Gastroesophageal sphincter (tissue), 4 donors: Measurements from ENCODE around the gene ZBTB7C. TPM values are rescaled to one million over a fixed set of nuclear protein-coding genes. Genes with fewer than 3 reads are reported as not detected.

Experiments used
- ATAC-seq: fragments of 150-250 bp; one replicate; pipeline ENCODE4 v1.9.1; 2016; ENCODE audit warnings: mild to moderate bottlenecking, moderate library complexity
- H3K27ac ChIP-seq, 4 donors: fragments of 200-600 bp; sonication (generic) in 3 of 4; 1 replicate in 3 of 4; 2 replicates in 1 of 4; pipeline ENCODE4 v1.5.1; 2016 to 2019
- H3K27me3 ChIP-seq: fragments of 200-600 bp; sonication (generic); one replicate; pipeline ENCODE4 v1.5.1; 2019
- H3K36me3 ChIP-seq, 2 donors: fragments of 200-600 bp; sonication (generic); one replicate each; pipeline ENCODE4 v1.5.1; 2019; ENCODE audit warnings: control low read depth in 1 of 2
- H3K4me1 ChIP-seq, 3 donors: fragments of 200-600 bp; sonication (generic); 1 replicate in 2 of 3; 2 replicates in 1 of 3; pipeline ENCODE4 v1.5.1; 2016 to 2019; ENCODE audit warnings: control low read depth in 2 of 3
- H3K4me3 ChIP-seq, 2 donors: fragments of 200-600 bp; sonication (generic); one replicate each; pipeline ENCODE4 v1.5.1; 2019; ENCODE audit warnings: mild to moderate bottlenecking in 1 of 2, moderate library complexity in 1 of 2
- H3K9me3 ChIP-seq, 3 donors: fragments of 200-600 bp; sonication (generic); one replicate each; pipeline ENCODE4 v1.5.1; 2017 to 2019; ENCODE audit warnings: control low read depth in 2 of 3
- CTCF ChIP-seq, 4 experiments: fragments of 200-600 bp in 2 of 4; fragments of 450-650 bp in 2 of 4; sonication (generic) in 1 of 4; IDR thresholded peaks; one replicate each; pipeline ENCODE4 v1.5.1; 2017 to 2019; ENCODE audit warnings: antibody characterized with exemption in 4 of 4, mild to moderate bottlenecking in 2 of 4, moderate library complexity in 2 of 4
- EP300 ChIP-seq: sonication (generic); formaldehyde crosslinking; IDR thresholded peaks from one replicate; pipeline ENCODE4 v1.6.1; 2017; ENCODE audit warnings: antibody characterized with exemption, mild to moderate bottlenecking
- POLR2A ChIP-seq, 2 donors: fragments of 450-650 bp; IDR thresholded peaks; one replicate each; pipeline ENCODE4 v1.6.1; 2017; ENCODE audit warnings: antibody characterized with exemption in 2 of 2, mild to moderate bottlenecking in 2 of 2, moderate library complexity in 1 of 2
- POLR2AphosphoS5 ChIP-seq: sonication (generic); formaldehyde crosslinking; IDR thresholded peaks from one replicate; pipeline ENCODE4 v1.6.1; 2017; ENCODE audit warnings: antibody characterized with exemption
- WGBS, 2 donors: methylation state at CpG; one replicate each; pipeline ENCODE4 v1.1.5; 2018; ENCODE audit warnings: low coverage in 1 of 2; 5-methylcytosine and 5-hydroxymethylcytosine counted together
- total RNA-seq, 4 donors: library from RNA; depleted of rRNA; stranded (reverse); fragments of >200 nt; gene quantifications; one replicate each; pipeline ENCODE4 v1.1.0, GENCODE V29; 2016

The ZBTB7C gene
- total RNA-seq, 4 donors from 2014 or later, result 7.8 to 15.4 (median 11.8) TPM

- Histone ChIP-seq H3K4me3 (no peak overlapping the region), H3K4me1 (no peaks in the 10 kb centered on the region), H3K36me3 (no peaks in the 10 kb centered on the region), H3K9me3 (no peaks in the 10 kb centered on the region), H3K27me3 (peaks cover 34% of the 10 kb centered on the region), H3K27ac (no peak overlapping the region)
- no peak for ATAC-seq
- TF ChIP-seq POLR2A (IDR thresholded peaks at IDR 0.05), result no peak
- no peak for TF ChIP-seq EP300
- no peak for TF ChIP-seq CTCF (IDR thresholded peaks at IDR 0.05)
- TF ChIP-seq POLR2AphosphoS5, result no peak
- WGBS, 2 donors, result 63 to 84% methylated on average over 2 to 5 of the region's 9 CpGs
Observed at GRCh38 chr18:48418539-48419276, 9.5 kb upstream of the ZBTB7C start.

GRCh38 chr18:48417985-48418384 lies 8.8 kb upstream of the ZBTB7C start:
- no peak overlapping the region for H3K4me3 ChIP-seq
- ATAC-seq, result no peak
- H3K27me3 ChIP-seq, result peaks cover 29% of the 10 kb centered on the region
- no peaks in the 10 kb centered on the region for H3K36me3 ChIP-seq
- no peaks in the 10 kb centered on the region for H3K4me1 ChIP-seq
- H3K27ac ChIP-seq, result no peak overlapping the region
- WGBS, 2 donors, result 81% methylated on average over 4 of the region's 4 CpGs; no CpG with 5 or more reads in 1 of the 2 donors
- H3K9me3 ChIP-seq, result no peaks in the 10 kb centered on the region
- TF ChIP-seq POLR2AphosphoS5 (no peak), EP300 (no peak), CTCF (IDR thresholded peaks at IDR 0.05) (no peak), POLR2A (IDR thresholded peaks at IDR 0.05) (no peak)

GRCh38 chr18:48413342-48413741 lies 4.2 kb upstream of the ZBTB7C start:
- WGBS, 2 donors, result 91 to 100% methylated on average over 1 to 3 of the region's 3 CpGs
- no peaks in the 10 kb centered on the region for H3K9me3 ChIP-seq
- peaks cover 0 to 15% (median under 1%) of the 10 kb centered on the region in 3 donors for H3K4me1 ChIP-seq
- no peak for ATAC-seq
- no peaks in the 10 kb centered on the region for H3K36me3 ChIP-seq
- H3K27me3 ChIP-seq, result peaks cover 21% of the 10 kb centered on the region
- H3K4me3 ChIP-seq, result no peak overlapping the region
- TF ChIP-seq POLR2A (IDR thresholded peaks at IDR 0.05) (no peak), CTCF (IDR thresholded peaks at IDR 0.05) (no peak), EP300 (no peak), POLR2AphosphoS5 (no peak)
- H3K27ac ChIP-seq, result no peak overlapping the region

- Histone ChIP-seq H3K27ac (no peak overlapping the region), H3K27me3 (peaks cover 26% of the 10 kb centered on the region), H3K9me3 (no peaks in the 10 kb centered on the region), H3K4me1 (peaks cover 0 to 24% (median 9%) of the 10 kb centered on the region in 3 donors), H3K36me3 (no peaks in the 10 kb centered on the region), H3K4me3 (no peak overlapping the region)
- no peak for TF ChIP-seq POLR2AphosphoS5
- TF ChIP-seq CTCF (IDR thresholded peaks at IDR 0.05), result peak; percentile 47 to 73 (median 59)
- WGBS, 2 donors, result 13 to 14% methylated on average over 7 of the region's 7 CpGs
- no peak for ATAC-seq
Observed at GRCh38 chr18:48412339-48412929, 3.3 kb upstream of the ZBTB7C start.
